ENCODE results near the gene DALRD3.

- TF ChIP-seq CTCF (conservative IDR thresholded peaks at IDR 0.05; ENCODE audit: low read depth, low read length) (peak; percentile 43), EZH2 (IDR thresholded peaks at IDR 0.05; ENCODE audit: borderline replicate concordance, low read depth, low read length, poor library complexity, severe bottlenecking) (no peak)
Observed at GRCh38 chr3:48989796-48990635, 28.4 kb downstream of the DALRD3 start, which contains the start of gene P4HTM.

All from A673 (cell line).